Glutamatergic neuron (in vitro differentiated cells): ENCODE results near the gene SLC66A1. TPM values are rescaled to one million over a fixed set of nuclear protein-coding genes. Genes with fewer than 3 reads are reported as not detected.
A peak's percentile ranks its signal among the peaks of the same experiment; 100 is the strongest.
"Not testable (repeated sequence)": the region's sequence is repeated elsewhere in the genome, so short reads cannot be mapped to it uniquely, and the experiment has no call there.

Experiments
- DNase-seq: peaks from one replicate; pipeline ENCODE4 v3.0.0; 2022
- H3K27ac Mint-ChIP-seq: one replicate; pipeline ENCODE4 v1.8.0; 2020; ENCODE audit warnings: mild to moderate bottlenecking, mixed read lengths, inconsistent platforms; ENCODE audit not compliant: unreplicated experiment
- H3K27me3 Mint-ChIP-seq: one replicate; pipeline ENCODE4 v1.8.0; 2020; ENCODE audit warnings: mild to moderate bottlenecking, moderate library complexity, mixed read lengths, inconsistent platforms; ENCODE audit not compliant: unreplicated experiment
- H3K36me3 Mint-ChIP-seq: one replicate; pipeline ENCODE4 v1.8.0; 2020; ENCODE audit warnings: mild to moderate bottlenecking, mixed read lengths, inconsistent platforms; ENCODE audit not compliant: unreplicated experiment
- H3K4me1 Mint-ChIP-seq: one replicate; pipeline ENCODE4 v1.8.0; 2020; ENCODE audit warnings: mild to moderate bottlenecking, low read depth, mixed read lengths, inconsistent platforms; ENCODE audit not compliant: unreplicated experiment
- H3K4me3 Mint-ChIP-seq: one replicate; pipeline ENCODE4 v1.8.0; 2020; ENCODE audit warnings: mild to moderate bottlenecking, mixed read lengths, inconsistent platforms; ENCODE audit not compliant: unreplicated experiment
- H3K9me3 Mint-ChIP-seq: one replicate; pipeline ENCODE4 v1.8.0; 2020; ENCODE audit warnings: mild to moderate bottlenecking, moderate library complexity, mixed read lengths, inconsistent platforms; ENCODE audit not compliant: unreplicated experiment
- long read RNA-seq: library from polyadenylated mRNA; unstranded; transcript quantifications from one replicate; pipeline ENCODE4 v2.0.0, GENCODE V29; 2020; ENCODE audit not compliant: unreplicated experiment
- total RNA-seq: library from RNA; stranded (reverse); fragmentation: NEBNext Ultra II Directional; extraction: Animal tissue kit (Norgen Biotek cat#: 25700); gene quantifications from one replicate; pipeline ENCODE4 v1.2.1, GENCODE V29; 2021; ENCODE audit not compliant: unreplicated experiment
- TF ChIP-seq, protein P1 (sequence below): fragments of 200-600 bp; sonication (generic); IDR thresholded peaks from one replicate; pipeline ENCODE4 v1.5.0; 2021; ENCODE audit not compliant: partially characterized antibody, unreplicated experiment

Gene SLC66A1, protein sequence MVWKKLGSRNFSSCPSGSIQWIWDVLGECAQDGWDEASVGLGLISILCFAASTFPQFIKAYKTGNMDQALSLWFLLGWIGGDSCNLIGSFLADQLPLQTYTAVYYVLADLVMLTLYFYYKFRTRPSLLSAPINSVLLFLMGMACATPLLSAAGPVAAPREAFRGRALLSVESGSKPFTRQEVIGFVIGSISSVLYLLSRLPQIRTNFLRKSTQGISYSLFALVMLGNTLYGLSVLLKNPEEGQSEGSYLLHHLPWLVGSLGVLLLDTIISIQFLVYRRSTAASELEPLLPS
- total RNA-seq = 41.1 TPM
- long read RNA-seq, partial matches to known transcripts = 1 of 8 reads
- long read RNA-seq, other reads (novel, unspliced or antisense) = 3 of 8 reads

DNA sequence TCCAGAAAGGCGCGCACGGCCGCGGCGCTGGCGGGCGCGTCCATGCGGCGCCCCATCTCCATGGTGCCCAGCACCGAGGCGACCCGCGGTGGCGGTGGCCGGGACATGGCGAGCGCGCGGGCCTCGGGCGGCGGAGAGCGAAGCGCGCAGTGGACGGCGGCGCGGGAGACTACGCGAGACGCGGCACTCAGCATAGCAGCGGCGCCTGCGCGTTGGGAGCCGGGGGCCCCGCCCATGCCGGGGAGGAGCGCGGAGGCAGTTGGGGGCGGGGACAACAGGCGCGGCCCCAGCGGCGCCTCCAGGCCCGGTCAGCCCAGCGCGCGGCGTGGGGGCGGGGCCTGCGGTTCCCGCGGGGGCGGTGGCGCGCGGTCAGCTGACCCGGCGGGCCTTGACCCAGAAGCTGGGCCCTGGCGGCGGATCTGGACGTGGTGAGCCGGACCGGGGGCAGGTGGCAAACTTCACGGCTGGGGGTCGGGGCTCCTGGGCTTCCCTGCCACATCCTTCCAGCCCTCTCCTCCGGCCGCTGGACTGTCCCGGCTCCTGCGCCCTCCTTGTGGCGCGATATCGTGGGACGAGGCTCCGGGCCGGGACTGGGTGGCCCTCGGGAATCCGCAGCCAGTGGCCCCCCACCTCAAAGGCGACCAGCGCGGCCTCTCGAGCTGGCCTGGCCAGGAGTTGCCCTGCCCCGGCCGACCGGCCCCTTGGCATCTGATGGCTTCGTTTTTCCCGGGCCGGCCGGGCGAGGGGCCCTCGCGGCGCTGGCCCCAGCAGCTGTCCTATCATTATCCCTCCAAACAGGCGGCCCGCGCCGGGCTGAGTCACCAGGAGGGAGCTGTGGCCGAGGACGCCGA, at the start of gene SLC66A1, which contains the start of gene AKR7A2:
SLC66A1 (plus strand) TSS at position 396 of the 851 bp plus-strand sequence. CDS start 5,352 bp downstream, outside the sequence.
AKR7A2 (minus strand) TSS at position 214 of the 851 bp plus-strand sequence; CDS start at position 194, 20 bp downstream.
- H3K27me3 Mint-ChIP-seq = peaks cover 9% of the 10 kb centered on the region
- peak within 1 kb of the TSS; percentile 69 for H3K27ac Mint-ChIP-seq
- peaks cover 4% of the 10 kb centered on the region for H3K36me3 Mint-ChIP-seq
- TF ChIP-seq, protein P1, sequence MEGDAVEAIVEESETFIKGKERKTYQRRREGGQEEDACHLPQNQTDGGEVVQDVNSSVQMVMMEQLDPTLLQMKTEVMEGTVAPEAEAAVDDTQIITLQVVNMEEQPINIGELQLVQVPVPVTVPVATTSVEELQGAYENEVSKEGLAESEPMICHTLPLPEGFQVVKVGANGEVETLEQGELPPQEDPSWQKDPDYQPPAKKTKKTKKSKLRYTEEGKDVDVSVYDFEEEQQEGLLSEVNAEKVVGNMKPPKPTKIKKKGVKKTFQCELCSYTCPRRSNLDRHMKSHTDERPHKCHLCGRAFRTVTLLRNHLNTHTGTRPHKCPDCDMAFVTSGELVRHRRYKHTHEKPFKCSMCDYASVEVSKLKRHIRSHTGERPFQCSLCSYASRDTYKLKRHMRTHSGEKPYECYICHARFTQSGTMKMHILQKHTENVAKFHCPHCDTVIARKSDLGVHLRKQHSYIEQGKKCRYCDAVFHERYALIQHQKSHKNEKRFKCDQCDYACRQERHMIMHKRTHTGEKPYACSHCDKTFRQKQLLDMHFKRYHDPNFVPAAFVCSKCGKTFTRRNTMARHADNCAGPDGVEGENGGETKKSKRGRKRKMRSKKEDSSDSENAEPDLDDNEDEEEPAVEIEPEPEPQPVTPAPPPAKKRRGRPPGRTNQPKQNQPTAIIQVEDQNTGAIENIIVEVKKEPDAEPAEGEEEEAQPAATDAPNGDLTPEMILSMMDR = no peak
- peaks cover 24% of the 10 kb centered on the region for H3K4me1 Mint-ChIP-seq
- H3K4me3 Mint-ChIP-seq = peak within 1 kb of the TSS; percentile 97
- H3K9me3 Mint-ChIP-seq = peaks cover 17% of the 10 kb centered on the region
- peak; percentile 95 for DNase-seq

DNA sequence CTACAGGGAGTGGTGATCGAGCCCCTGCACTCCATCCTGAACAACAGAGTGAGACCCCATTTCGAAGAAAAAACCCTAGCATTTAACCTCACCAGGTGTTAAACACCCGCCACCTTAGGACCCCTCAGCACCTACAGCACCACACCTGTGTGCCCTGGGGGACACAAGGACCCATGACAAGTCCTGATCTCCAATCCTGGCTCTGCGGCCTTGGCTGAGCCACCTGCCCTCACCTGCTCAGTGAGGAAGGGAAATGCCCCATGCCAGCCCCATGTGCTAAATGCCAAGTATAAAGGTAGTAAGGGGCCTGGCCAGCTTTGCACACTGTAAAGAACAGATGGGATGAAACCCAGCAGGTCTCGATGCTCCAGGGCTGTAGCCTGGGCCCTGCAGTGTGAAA, 49.4 kb upstream of the SLC66A1 start:
- Mint-ChIP-seq H3K9me3 (no peaks in the 10 kb centered on the region), H3K27ac (no peak overlapping the region), H3K4me3 (no peak overlapping the region), H3K27me3 (peaks cover 3% of the 10 kb centered on the region), H3K36me3 (no peaks in the 10 kb centered on the region), H3K4me1 (no peaks in the 10 kb centered on the region)
- DNase-seq = no peak
- TF ChIP-seq, protein P1 = no peak

DNA sequence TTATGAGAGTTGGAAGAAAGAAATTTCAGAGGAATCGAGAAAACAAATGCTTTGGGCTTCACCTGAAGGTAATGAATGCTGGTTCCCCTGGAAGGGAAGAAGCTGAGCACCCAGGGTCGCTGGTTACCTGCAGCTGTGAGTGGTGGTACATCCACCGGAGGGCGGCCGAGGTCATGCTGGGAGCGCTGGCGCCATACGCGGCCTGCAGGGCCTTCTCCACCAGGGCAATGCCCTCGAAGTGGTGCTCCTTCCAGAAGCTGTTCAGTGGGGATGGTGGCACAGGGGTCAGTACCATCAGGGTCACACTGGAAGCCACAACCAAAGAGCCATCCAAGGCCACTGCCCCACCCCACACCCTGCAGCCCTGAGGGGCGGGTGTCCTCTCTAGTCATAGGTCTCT, 43.7 kb upstream of the SLC66A1 start:
- Mint-ChIP-seq H3K4me3 (no peak overlapping the region), H3K36me3 (peaks cover 6% of the 10 kb centered on the region), H3K27ac (no peak overlapping the region), H3K9me3 (peaks cover 2% of the 10 kb centered on the region), H3K27me3 (peaks cover 3% of the 10 kb centered on the region), H3K4me1 (no peaks in the 10 kb centered on the region)
- TF ChIP-seq, protein P1 = no peak
- DNase-seq = no peak

DNA sequence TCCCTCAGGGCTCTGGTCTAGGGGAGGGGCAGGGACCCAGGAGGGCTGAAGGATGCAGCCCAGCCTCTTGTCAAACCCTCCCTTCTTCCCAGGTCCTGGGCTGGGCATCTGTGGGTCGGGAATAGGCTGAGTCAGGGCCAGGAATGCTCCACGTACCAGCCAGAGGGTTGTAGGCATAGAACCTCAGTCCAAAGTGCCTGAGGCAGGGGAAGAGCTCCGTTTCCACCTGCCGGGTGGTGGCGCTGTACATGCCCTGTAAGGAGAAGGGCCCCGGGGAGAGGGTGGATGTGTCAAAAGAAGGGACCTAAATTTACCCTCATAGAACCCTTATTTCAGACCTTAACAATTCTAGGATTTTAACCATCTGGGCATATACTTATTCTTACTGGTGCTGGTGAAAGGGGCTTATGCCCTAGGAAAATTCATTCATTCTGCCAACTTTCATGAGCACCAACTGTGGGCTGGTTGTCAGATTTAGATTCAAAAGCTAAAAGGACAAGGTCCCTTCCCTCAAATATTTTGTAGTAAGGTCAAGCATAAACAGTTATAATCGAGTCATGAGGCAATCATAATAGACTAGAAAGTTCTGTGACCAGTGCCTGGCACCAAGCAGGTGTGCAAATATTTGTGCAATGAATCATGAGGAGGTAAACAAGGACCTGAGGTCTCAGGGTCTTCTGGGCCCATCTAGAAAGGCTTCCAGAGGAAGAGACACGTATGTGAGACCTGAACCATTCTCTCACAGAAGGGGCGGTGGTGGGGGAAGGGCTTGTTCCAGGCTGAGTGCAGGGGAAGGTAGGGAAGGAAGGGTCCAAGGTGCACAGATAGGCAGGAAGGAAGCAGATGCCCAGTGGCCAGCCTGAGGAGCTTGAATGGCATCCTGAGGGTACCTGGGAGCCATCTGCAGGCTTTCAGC, 42.4 kb upstream of the SLC66A1 start:
- H3K27ac Mint-ChIP-seq, H3K4me3 Mint-ChIP-seq, H3K4me1 Mint-ChIP-seq, H3K36me3 Mint-ChIP-seq, H3K27me3 Mint-ChIP-seq, H3K9me3 Mint-ChIP-seq, DNase-seq: not testable (repeated sequence)

DNA sequence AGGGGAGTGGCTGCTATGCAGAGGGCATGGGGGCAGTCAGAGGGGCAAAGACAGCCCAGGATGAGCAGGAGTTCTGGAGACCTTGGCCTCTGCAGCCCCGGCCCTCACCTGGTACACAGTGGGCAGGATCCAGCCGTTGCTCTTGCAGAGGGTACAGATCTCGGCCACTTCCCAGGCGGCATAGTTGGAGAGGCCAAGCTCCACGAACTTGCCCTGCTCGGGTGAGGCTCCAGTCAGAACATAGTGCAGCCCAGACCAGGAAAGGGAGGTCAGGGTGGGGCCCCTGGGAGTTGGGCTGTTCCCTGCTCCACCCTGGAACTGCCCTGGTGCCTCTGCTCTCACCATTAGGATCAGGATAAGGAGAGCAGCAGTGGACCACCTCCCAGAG, 41.8 kb upstream of the SLC66A1 start:
- not testable (repeated sequence) for DNase-seq, H3K27me3 Mint-ChIP-seq, H3K9me3 Mint-ChIP-seq, H3K36me3 Mint-ChIP-seq, H3K4me3 Mint-ChIP-seq, H3K4me1 Mint-ChIP-seq, H3K27ac Mint-ChIP-seq
